ENCODE measurements around the gene ADH1A.
"Not testable (repeated sequence)": the region's sequence is repeated elsewhere in the genome, so short reads cannot be mapped to it uniquely, and the experiment has no call there.

ADH1A gene

GRCh38 chr4:99276417-99276816 is 14.4 kb downstream of the ADH1A start:
- DNase-seq: no peak

GRCh38 chr4:99275885-99276284 is 14.9 kb downstream of the ADH1A start:
- DNase-seq: no peak

- DNase-seq: no peak
Measured at GRCh38 chr4:99275050-99275449, 15.7 kb downstream of the ADH1A start.

DNA sequence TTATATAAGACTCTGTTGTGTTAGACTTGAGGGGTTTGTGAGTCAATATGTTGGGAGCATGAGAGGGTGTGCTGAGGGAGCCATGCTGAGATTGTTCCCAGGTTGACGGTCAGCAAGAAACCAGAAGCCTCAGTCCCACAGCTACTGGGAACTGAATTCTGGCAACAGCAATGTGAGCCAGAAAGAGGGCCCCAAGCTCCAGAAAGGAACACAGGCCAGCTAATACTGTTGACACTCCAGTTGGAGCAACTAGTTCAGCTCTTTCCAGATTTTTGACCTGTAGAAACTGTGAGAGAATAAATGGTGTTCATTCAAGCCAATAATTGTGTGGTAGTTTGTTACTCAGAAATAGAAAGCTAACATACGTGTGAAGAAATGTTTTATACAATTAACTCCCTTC is 17.1 kb downstream of the ADH1A start:
- no peak for DNase-seq

GRCh38 chr4:99264927-99265326 is 25.9 kb downstream of the ADH1A start:
- no peak for DNase-seq

DNA sequence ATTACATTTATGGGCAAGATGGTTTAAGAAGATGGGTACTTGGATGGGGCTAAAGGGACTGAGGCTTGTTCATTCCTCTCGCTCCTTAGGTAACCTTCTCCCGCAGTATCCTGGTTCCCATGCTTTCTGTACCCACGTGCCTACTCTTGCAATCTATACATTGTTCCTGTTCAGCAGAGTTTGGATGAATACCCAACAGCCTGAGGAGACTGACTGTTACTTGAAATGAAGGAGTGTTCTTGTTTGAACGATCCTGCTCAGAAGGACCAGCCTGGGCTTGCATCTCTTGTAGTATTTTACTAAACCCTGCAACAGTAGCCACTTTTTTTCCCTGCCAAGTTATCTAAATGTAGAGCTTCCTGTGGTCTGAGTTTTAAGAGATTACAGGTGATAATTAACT is 38.0 kb downstream of the ADH1A start:
- no peak for DNase-seq

DNA sequence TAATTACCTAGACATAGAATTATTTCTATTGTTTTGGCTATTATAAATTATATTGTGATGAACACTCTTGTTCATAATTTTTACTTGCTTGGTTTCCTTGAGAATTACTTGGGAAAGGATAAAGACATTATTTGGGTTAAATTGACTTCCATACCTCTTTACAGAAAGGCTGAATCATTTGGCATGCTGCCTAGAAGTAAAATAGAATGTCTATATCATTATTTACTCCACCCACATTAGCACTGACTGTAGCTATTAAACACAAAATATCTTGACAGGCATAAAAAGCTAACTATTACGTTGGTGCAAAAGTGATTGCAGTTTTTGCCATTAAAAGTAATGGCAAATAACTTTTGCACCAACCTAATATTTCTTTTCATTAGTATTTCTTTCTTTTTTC is 42.1 kb downstream of the ADH1A start:
- DNase-seq: no peak

DNA sequence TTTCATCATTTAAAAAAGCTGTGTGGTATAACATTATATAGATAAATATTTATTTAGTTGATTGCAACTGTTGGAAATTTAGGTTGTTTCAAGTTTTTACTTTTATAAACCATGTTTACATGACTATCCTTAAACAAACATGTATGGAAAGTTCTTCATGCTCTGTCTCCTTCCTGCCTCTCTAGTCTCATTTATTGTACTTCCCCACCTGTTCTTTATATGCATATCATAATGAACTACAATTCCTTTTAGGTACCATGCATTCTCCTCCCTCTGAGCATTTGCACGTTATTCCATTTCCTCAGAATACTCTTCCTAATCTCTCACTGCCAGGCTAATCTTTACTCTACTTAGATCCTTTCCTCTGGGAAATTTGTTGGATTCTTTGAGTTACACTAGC is 54.8 kb downstream of the ADH1A start:
- DNase-seq: no peak

DNA sequence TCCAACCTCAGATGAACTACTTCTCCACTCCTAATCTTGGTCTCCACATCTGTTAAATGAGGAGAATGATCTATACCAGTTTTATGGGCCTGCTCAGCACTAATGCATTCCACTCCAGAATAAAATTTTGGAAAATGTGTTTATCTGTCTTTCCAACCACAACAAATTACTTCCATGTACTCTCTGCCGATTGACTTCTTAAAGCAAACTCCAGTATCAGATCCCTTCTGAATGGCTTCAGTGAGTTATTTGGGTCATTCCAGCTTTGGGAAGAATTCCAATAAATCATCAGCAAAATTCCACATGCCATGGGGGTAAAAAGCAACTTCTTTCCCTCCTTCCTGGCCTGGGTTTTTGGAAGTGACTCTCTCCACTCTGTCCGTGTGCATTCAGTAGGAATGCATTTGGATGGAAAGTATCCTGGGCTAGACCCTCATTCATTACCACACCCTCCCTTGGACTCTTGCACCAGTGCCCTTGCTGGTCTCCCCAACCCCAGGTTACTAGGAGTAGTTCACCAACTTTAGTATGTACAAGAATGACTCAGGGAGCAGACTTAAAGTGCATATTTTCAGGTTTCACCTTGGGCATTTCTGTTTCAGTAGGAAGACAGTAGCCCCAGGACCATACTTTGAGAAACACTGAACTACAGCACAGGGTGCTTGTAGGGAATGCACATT is 56.3 kb downstream of the ADH1A start:
- no peak for DNase-seq

DNA sequence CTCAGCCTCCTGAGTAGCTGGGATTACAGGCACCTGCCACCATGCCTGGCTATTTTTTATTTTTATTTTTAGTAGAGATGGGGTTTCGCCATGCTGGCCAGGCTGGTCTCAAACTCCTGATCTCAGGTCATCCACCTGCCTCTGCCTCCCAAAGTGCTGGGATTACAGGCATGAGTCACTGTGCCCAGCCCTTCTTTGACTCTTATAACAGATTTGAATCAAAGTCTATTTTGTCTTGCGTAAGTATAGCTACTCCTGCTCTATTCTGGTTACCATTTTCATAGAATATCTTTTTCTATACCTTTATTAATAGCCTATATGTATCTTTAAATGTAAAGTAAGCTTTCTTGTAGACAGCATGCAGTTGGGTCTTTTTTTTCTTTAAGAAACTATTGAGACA is 57.4 kb downstream of the ADH1A start:
- not testable (repeated sequence) for DNase-seq

- not testable (repeated sequence) for DNase-seq
Measured at GRCh38 chr4:99228706-99229105, 62.1 kb downstream of the ADH1A start.

DNA sequence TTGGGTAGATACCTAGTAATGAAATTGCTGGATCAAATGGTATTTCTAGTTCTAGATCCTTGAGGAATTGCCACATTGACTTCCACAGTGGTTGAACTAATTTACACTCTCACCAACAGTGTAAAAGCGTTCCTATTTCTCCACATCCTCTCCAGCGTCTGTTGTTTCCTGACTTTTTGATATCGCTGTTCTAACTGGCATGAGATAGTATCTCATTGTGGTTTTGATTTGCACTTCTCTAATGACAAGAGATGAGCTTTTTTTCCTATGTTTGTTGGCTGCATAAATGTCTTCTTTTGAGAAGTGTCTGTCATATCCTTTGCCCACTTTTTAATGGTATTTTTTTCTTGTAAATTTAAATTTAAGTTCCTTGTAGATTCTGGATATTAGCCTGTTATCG is 63.1 kb downstream of the ADH1A start:
- DNase-seq: not testable (repeated sequence)

All from CD4-positive, alpha-beta T cell treated with Interleukin-21 for 1 hour (primary cell).